RWPE2 (cell line): Measurements from ENCODE around the gene AFAP1L2.
"Not testable (repeated sequence)": the region's sequence is repeated elsewhere in the genome, so short reads cannot be mapped to it uniquely, and the experiment has no call there.

Source experiments
- ATAC-seq: fragments of 200-7000 bp; cut with Tn5 transposase; 3 replicates; pipeline ENCODE4 v1.9.1; 2021; ENCODE audit warnings: low read depth
- DNase-seq: peaks from one replicate; pipeline ENCODE4 v3.0.0-alpha.2; 2020; ENCODE audit warnings: low spot score
- H3K27ac ChIP-seq: fragments of 450-650 bp; 2 replicates; pipeline ENCODE4 v1.5.1; 2017; ENCODE audit warnings: mild to moderate bottlenecking; ENCODE audit not compliant: poor library complexity, severe bottlenecking
- H3K27me3 ChIP-seq: fragments of 250-450 bp; sonication (Bioruptor Pico); 2 replicates; pipeline ENCODE4 v1.5.1; 2021; ENCODE audit warnings: mild to moderate bottlenecking, moderate library complexity; ENCODE audit not compliant: insufficient read depth, poor library complexity, severe bottlenecking
- H3K36me3 ChIP-seq: fragments of 250-450 bp; sonication (Bioruptor Pico); 2 replicates; pipeline ENCODE4 v1.5.1; 2020; ENCODE audit warnings: low read depth, mild to moderate bottlenecking, moderate library complexity
- H3K4me1 ChIP-seq: fragments of 250-450 bp; sonication (Bioruptor Pico); 2 replicates; pipeline ENCODE4 v1.5.1; 2021; ENCODE audit warnings: mild to moderate bottlenecking, moderate library complexity; ENCODE audit not compliant: insufficient read depth, poor library complexity, severe bottlenecking
- H3K4me3 ChIP-seq: fragments of 250-450 bp; sonication (Bioruptor Pico); 2 replicates; pipeline ENCODE4 v1.5.1; 2021; ENCODE audit warnings: mild to moderate bottlenecking, moderate library complexity; ENCODE audit not compliant: severe bottlenecking
- H3K9me3 ChIP-seq: fragments of 250-450 bp; sonication (Bioruptor Pico); 2 replicates; pipeline ENCODE4 v1.5.1; 2021; ENCODE audit warnings: mild to moderate bottlenecking, moderate library complexity; ENCODE audit not compliant: severe bottlenecking
- CTCF ChIP-seq: fragments of 450-650 bp; IDR thresholded peaks from one replicate; pipeline ENCODE4 v1.5.1; 2017; ENCODE audit warnings: mild to moderate bottlenecking, moderate library complexity; ENCODE audit not compliant: poor library complexity, severe bottlenecking

AFAP1L2 gene

DNA sequence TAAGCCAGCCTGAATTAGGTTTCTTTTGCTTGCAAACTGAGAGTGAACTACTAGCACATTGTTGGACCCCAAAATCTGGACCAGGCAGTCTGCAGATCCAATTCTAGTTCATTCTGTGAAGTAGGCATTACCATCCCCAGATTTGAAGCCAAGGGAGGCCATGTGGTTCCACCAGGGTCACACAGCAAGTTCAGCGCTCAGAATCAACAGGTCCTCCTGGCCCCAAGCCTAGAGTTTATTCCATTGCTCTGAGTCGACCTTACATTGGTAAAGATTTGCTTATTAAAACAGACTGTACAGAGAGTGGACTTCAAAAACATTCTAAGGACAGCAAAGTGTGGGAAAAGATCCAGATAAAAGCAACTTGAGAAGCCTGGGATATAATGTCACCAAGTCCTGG is 50.9 kb downstream of the AFAP1L2 start:
- Histone ChIP-seq H3K36me3 (no peaks in the 10 kb centered on the region; the same call in 1 of the 2 replicates), H3K4me1 (peaks cover 17% of the 10 kb centered on the region), H3K9me3 (no peaks in the 10 kb centered on the region), H3K4me3 (no peak overlapping the region), H3K27ac (no peak overlapping the region), H3K27me3 (no peaks in the 10 kb centered on the region)
- ATAC-seq: no peak
- no peak for DNase-seq
- no peak for TF ChIP-seq CTCF

DNA sequence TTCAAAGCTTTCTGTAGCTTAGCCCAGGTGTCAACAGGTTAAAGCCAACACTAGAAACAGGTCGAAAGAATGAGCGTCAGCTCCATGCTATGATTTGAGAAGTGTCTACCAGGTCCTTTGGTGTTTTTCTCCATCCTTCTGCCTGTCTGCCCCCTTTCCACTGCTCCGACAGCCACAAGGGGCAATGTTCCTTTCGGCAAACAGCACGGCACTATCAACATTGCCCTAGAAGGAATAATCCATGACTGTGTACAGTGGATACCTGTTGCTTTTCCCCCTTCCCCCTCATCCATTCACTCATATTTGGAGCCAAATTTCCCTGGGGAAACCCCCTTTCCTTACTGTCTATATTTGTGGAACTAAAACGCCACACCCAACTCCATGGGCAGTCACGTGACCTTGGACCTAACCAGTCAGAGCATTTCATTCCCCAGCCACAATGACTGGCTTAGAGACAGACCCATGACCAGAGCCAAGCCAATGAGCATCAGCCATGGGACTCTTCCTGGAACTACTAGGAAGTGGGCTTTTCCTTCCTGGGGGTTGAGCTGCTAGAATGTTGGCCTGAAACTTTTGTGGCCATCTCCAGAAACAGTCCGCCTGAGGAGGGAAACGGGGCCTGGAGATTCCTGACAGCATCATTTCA is 51.5 kb downstream of the AFAP1L2 start:
- DNase-seq (no peak), ATAC-seq (no peak)
- no peak for TF ChIP-seq CTCF
- H3K27ac ChIP-seq: no peak overlapping the region
- H3K27me3 ChIP-seq: no peaks in the 10 kb centered on the region
- no peaks in the 10 kb centered on the region for H3K9me3 ChIP-seq
- no peaks in the 10 kb centered on the region; the same call in 1 of the 2 replicates for H3K36me3 ChIP-seq
- no peak overlapping the region for H3K4me3 ChIP-seq
- peaks cover 17% of the 10 kb centered on the region for H3K4me1 ChIP-seq

DNA sequence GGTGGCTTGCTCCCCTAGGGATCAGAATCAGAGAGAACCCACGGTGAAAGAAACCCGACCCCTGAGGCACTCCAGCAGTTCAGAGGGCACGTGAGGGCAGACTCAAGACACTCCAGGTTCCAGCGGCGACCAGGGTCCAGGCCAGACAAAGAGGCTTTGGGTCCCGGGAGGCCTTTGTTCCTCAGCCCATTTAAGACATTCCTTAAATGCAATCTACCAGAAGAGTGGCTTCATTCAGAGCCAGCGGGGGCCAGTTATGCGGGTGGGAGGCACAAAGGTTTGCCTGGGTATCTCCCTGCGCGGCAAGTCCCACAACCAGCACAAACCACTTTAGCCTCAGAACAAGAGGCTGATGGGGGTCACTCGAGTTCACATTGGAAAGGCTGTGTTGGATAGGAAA is 53.6 kb downstream of the AFAP1L2 start:
- no peaks in the 10 kb centered on the region for H3K9me3 ChIP-seq
- DNase-seq (no peak), ATAC-seq (no peak)
- no peak overlapping the region for H3K4me3 ChIP-seq
- no peak for TF ChIP-seq CTCF
- no peaks in the 10 kb centered on the region for H3K36me3 ChIP-seq
- no peaks in the 10 kb centered on the region for H3K4me1 ChIP-seq
- H3K27ac ChIP-seq: no peak overlapping the region
- H3K27me3 ChIP-seq: no peaks in the 10 kb centered on the region

DNA sequence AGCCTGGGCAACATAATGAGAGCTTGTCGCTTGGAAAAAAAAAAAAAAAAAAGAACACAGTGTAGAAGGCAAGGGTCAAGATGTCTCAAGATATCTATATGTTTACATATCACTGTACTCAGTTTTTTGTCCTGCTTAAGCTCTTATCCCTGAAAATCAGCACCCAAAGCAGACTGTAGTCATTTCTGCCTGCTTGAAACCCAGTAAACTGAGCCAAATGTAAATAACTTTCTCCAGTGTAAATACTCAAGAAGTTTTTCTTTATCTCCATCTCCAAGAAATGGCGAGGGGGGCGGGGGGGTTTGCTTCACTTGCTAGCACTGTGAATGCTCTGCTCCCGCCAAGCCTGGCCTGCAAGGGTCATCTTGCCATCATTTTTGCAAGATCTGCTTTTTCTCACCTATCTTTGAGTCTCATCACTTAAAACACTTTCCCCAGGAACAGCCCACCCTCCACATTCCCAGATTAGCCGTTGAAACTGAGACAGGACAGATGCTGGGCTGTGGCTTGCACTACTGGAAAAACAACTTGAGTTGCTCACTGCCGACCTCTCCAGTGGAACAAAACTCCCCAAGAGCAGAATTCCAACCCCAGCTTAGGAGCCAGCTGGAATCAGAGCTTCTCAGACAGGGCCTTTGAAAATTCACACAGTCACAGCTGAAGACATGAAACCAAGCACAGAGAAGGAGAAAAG is 54.6 kb downstream of the AFAP1L2 start:
- Histone ChIP-seq H3K4me3 (no peak overlapping the region), H3K36me3 (no peaks in the 10 kb centered on the region), H3K27ac (no peak overlapping the region), H3K27me3 (no peaks in the 10 kb centered on the region), H3K4me1 (no peaks in the 10 kb centered on the region), H3K9me3 (no peaks in the 10 kb centered on the region)
- DNase-seq: no peak
- no peak for TF ChIP-seq CTCF
- no peak for ATAC-seq

- H3K4me1 ChIP-seq, H3K4me3 ChIP-seq, H3K27me3 ChIP-seq, H3K27ac ChIP-seq, H3K9me3 ChIP-seq, ATAC-seq, H3K36me3 ChIP-seq, DNase-seq: not testable (repeated sequence)
Observed at GRCh38 chr10:114349071-114349470, 55.2 kb downstream of the AFAP1L2 start.
